CD4-positive, alpha-beta T cell treated with Interleukin-4 for 1 hour (primary cell): Measurements from ENCODE around the gene ZNF79.
"Not testable (repeated sequence)": the region's sequence is repeated elsewhere in the genome, so short reads cannot be mapped to it uniquely, and the experiment has no call there.

Experiments
- DNase-seq, 2 donors: peaks; one replicate each; pipeline ENCODE4 v3.0.0-alpha.2; 2020 to 2022

The ZNF79 gene

GRCh38 chr9:127458921-127459320 lies 34.7 kb downstream of the ZNF79 start:
- DNase-seq, result no peak

- no peak for DNase-seq
Observed at GRCh38 chr9:127463382-127463781, 39.2 kb downstream of the ZNF79 start.

DNA sequence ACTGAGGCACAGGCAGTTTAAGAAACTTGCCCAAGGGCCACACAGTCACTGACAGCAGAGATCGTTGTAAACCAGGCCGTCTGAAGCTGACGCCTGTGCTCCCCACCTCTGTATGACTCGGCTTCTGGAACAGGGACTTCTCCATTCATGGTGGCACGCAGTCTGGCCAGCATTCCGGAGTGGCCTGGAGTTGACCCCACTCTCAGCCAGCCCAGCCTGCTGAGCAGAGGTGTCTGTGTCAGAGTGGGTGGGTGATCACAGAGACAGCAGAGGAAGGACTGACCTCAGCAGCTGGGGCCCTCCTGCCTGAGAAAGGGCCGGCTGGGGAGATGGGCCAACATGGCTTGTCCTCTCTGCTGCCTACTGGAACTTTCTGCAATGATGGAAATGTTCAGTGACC lies 39.7 kb downstream of the ZNF79 start:
- DNase-seq, result no peak

DNA sequence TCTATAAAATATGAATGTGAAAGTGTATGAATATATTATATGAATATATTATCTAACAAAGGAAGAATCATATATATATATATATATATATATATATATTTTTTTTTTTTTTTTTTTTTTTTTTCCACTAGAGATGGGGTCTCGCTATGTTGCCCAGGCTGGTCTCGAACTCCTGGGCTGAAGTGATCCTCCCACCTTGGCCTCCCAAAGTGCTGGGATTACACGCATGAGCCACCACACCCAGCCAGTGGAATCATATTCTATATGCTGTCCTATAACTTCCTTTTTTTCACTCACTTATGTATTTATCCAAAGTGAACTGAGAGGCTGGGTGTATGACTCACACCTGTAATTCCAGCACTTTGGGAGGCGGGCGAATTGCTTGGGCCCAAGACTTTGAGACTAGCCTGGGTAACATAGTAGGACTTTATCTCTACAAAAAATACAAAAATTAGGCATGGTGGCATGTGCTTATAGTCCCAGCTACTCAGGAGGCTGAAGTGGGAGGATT lies 42.3 kb downstream of the ZNF79 start:
- not testable (repeated sequence) for DNase-seq

DNA sequence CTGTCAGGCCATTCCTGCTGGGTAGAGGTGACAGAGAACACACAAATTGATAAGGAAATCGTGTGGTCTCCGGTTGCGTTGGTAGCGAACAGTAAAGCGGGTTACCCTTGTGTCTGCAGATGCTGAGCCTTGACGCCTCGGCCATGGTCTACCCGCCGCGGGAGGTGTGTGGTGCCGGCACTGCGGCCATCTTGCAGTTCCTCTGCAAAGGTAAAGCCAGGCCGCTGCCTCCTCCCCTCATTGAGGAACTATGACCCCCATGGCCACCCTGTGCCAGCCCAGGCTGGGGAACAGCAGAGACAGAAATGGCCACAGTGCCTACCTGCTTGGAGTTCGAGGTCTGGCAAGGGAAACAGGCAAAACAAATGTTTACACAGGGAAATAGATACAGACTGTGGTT lies 43.4 kb downstream of the ZNF79 start:
- DNase-seq, result no peak

- no peak for DNase-seq
Observed at GRCh38 chr9:127470662-127471061, 46.5 kb downstream of the ZNF79 start.

DNA sequence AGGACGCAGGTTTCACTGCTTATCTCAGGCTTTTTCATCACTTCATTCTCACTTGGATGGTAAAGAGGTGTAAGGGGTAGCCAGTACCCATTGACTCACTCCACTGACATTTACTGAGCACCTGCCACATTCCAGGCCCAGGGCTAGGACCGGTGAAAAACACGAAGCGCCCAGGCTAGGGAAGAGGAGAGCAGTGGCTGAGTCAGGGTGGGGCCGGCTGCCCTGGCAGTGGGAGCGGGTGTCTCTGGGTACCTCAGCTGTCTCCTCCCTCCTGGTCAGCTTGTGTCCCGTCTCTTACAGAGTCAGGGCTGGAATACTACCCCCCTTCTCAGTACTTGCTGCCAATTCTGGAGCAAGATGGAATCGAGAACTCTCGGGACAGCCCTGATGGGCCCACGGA lies 49.3 kb downstream of the ZNF79 start:
- no peak for DNase-seq

DNA sequence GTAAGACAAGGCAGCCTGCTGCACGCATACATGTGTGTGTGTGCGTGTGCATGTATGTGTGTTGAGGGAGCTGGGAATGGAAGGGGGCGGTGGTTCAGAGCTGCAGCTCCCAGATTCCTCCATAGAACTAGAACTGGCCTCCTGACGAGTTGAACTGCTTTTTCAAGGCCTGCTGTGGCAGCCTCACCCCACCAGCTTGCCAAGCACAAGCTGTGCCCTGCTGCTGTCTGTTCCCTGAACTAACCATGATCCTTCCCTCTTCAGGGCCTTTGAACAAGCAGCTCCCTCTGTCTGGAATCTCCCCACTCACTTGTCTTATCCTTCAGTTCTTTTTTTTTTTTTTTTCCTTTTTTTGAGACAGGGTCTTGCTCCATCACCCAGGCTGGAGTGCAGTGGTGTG lies 49.8 kb downstream of the ZNF79 start:
- DNase-seq, result no peak

DNA sequence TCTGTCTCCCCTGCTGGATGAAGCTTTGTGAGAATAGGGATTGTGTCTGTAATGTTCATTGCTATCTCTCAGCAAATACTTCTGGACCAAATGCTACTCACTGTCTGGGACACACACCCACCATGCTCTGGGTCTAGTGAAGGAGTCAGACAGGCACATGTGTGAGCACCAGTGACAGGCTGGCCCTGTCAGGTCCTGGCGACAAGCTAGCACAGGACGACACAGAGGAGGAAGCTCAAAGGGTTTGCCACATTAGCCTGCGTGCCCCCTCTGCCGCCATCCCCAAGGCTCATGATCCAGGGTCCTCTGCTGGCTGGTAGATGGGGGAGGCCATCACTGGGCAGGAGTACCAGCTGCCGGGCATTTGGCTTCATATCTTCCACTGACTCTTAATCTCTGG lies 50.4 kb downstream of the ZNF79 start:
- no peak for DNase-seq

- DNase-seq, result no peak
Observed at GRCh38 chr9:127479507-127480081, 55.4 kb downstream of the ZNF79 start.

- DNase-seq, result no peak
Observed at GRCh38 chr9:127482662-127483061, 58.5 kb downstream of the ZNF79 start.

GRCh38 chr9:127485995-127486394 lies 61.8 kb downstream of the ZNF79 start:
- no peak for DNase-seq

GRCh38 chr9:127488946-127489345 lies 64.8 kb downstream of the ZNF79 start:
- DNase-seq, result no peak

DNA sequence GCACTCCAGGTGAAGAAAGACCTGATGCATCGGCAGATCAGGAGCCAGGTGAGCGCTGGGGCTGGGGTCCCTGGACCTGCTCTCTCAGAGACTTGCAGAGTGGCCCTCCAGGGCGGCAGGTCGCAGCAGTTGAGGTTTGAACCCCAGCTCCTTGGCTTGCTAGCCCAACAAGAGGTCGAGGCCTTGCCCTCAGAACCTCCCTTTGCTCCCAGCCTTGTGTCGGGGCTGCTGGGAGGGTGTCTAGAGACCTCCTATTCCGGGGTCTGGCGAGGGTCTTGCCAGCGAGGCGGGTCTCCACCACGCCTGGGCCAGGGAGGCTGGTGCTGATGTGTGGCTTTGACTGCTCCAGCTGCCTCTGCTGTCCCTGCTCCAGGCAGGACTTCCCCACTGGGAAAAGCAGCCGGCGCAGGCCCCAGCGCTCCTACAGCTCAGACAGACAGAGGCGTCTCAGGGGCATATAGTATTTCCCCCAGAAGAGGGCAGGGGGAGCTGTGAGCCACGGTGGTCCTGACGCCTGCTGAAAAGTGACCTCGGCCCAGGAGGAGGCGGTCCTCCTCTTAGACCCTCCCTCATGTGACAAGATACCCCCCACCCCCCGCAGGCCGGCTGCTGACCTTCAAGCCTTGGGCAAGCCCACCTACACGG lies 65.4 kb downstream of the ZNF79 start:
- no peak for DNase-seq

DNA sequence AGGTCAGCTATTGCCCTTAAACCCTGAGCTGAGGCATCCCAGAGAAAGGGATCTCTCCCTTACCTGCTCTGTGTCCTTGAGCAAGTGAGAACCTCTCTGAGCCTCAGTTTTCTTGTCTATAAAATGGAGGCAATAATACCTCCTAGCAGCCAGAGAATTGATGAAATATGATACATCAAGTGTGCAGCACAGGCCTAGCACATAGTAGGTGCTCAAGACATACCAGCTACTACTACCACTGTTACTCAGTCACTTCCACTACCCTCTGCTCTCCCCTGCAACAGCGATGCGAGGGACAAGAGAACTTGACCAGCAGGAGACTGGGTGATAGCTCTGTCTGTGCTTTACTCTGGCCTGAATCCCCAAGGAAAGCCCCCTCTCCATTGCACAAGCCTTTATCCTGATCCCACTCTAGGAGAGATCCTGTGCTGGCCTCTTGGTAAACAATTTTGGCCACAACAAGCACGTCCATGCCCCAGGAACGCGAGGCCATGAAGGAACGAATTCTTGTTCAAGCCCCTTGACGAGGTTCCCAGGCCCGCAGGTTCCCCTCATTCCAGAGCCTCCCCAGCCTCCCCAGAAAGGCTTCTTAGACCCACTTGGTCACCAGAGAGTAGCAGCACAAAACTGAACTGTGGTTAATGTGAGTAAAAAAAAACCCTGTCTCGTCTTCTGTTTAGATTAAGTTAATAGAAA lies 66.5 kb downstream of the ZNF79 start:
- DNase-seq, result no peak

GRCh38 chr9:127491516-127491915 lies 67.3 kb downstream of the ZNF79 start:
- DNase-seq, result no peak

DNA sequence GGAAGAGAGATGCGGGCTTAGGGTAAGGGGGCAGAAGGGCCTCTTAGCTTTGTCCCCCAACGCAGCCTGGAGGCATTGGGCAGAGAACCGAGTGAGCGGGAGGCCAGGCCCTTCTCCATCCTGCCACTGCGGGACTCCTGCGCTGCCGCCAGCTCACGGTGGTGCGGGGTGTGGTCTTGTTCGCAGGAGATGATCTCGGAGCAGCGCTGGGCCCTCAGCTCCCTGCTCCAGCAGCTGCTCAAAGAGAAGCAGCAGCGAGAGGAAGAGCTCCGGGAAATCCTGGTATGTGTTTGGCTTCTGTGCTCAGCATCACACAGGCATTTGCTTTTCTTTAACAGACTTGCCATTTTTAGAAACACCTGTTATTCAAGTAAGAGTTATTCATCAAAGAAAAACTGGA lies 68.4 kb downstream of the ZNF79 start:
- no peak for DNase-seq

DNA sequence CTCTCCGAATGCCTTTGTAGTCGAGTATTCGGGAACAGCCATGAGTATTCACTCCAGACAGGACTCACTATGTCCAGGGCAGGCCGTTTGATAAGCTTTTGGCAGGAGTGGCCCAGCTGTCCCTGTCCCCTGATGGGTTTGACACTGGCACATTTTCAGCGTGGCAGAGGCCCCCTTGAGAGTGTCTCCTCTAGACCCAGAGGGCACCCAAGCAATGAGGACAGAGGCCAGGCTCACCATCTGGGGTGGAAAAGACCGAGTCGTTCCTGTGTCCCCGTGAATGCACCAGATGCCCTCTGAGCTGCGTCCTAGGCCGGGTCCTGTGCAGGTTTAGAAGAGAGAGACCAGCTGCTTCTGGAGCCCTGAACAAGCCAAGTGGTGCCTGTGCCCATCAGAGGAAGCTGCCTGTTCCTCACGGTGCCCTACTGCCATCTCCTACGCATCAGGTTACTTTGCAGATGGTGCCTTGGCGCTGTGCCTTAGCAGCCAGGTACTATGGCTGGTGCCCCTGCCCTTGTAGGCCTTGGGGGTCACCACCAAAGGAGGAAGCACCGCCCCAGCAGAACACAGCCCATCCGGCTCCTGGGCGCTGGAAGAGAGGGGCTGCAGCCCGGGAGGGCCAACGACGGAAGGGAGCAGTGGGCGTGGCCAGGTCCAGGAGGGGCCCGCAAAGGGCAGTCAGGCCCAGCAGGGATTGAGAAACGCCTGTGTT lies 69.6 kb downstream of the ZNF79 start:
- no peak for DNase-seq

GRCh38 chr9:127494304-127494702 lies 70.1 kb downstream of the ZNF79 start:
- no peak for DNase-seq
